Mesothelial cell of epicardium (in vitro differentiated cells): ENCODE data around the gene L1CAM. TPM values are rescaled to one million over a fixed set of nuclear protein-coding genes. Genes with fewer than 3 reads are reported as not detected.
A peak's percentile ranks its signal among the peaks of the same experiment; 100 is the strongest.

ENCODE experiments used
- DNase-seq, 2 experiments: peaks; one replicate each; pipeline ENCODE4 v3.0.0; 2021; ENCODE audit warnings: low spot score in 2 of 2; ENCODE audit not compliant: unreplicated experiment in 2 of 2
- H3K27ac Mint-ChIP-seq: 2 replicates; pipeline ENCODE4 v1.8.0; 2021; ENCODE audit warnings: mixed read lengths
- H3K27me3 Mint-ChIP-seq: 2 replicates; pipeline ENCODE4 v1.8.0; 2021; ENCODE audit warnings: low read depth, mixed read lengths
- H3K36me3 Mint-ChIP-seq: 2 replicates; pipeline ENCODE4 v1.8.0; 2021; ENCODE audit warnings: mixed read lengths
- H3K4me1 Mint-ChIP-seq: 2 replicates; pipeline ENCODE4 v1.8.0; 2021; ENCODE audit warnings: mixed read lengths
- H3K4me3 Mint-ChIP-seq: 2 replicates; pipeline ENCODE4 v1.8.0; 2021; ENCODE audit warnings: mild to moderate bottlenecking, moderate library complexity, mixed read lengths
- H3K9me3 Mint-ChIP-seq: 2 replicates; pipeline ENCODE4 v1.8.0; 2021; ENCODE audit warnings: mixed read lengths
- CTCF ChIP-seq: fragments of 200-600 bp; sonication (generic); IDR thresholded peaks from one replicate; pipeline ENCODE4 v1.5.0; 2021; ENCODE audit warnings: antibody characterized with exemption; ENCODE audit not compliant: unreplicated experiment
- total RNA-seq: library from RNA; stranded (reverse); gene quantifications from 3 replicates; pipeline ENCODE4 v1.2.1, GENCODE V29; 2021

L1CAM gene
- total RNA-seq, 1 donor from 2014 or later = 2.1 TPM

- no peaks in the 10 kb centered on the region for H3K27me3 Mint-ChIP-seq
- no peak within 1 kb of the TSS for H3K27ac Mint-ChIP-seq
- H3K4me1 Mint-ChIP-seq = peaks cover 25% of the 10 kb centered on the region
- no peak for TF ChIP-seq CTCF
- no peak within 1 kb of the TSS for H3K4me3 Mint-ChIP-seq
- H3K36me3 Mint-ChIP-seq = no peaks in the 10 kb centered on the region
- no peak for DNase-seq
- H3K9me3 Mint-ChIP-seq = peaks cover 9% of the 10 kb centered on the region
These were observed 18.3 kb upstream of the L1CAM start, which contains the start of gene AVPR2 for GRCh38 chrX:153903991-153904957. Gene AVPR2 (plus strand): TSS chrX:153904673. CDS start chrX:153905146, 473 bp downstream.

GRCh38 chrX:153903238-153903980, 17.4 kb upstream of the L1CAM start:
- DNase-seq = no peak
- Mint-ChIP-seq H3K36me3 (no peaks in the 10 kb centered on the region), H3K4me3 (no peak overlapping the region), H3K4me1 (peaks cover 25% of the 10 kb centered on the region), H3K27ac (no peak overlapping the region), H3K27me3 (no peaks in the 10 kb centered on the region), H3K9me3 (peaks cover 16% of the 10 kb centered on the region)
- TF ChIP-seq CTCF = no peak

- no peak for DNase-seq
- no peak overlapping the region for H3K27ac Mint-ChIP-seq
- no peak for TF ChIP-seq CTCF
These were observed 16.4 kb upstream of the L1CAM start for GRCh38 chrX:153902385-153902784.

GRCh38 chrX:153901753-153902140, 15.8 kb upstream of the L1CAM start:
- peaks cover 22% of the 10 kb centered on the region for H3K9me3 Mint-ChIP-seq
- H3K27me3 Mint-ChIP-seq = no peaks in the 10 kb centered on the region

More at GRCh38 chrX:153902385-153902784, 16.4 kb upstream of the L1CAM start:
- H3K27me3 Mint-ChIP-seq = no peaks in the 10 kb centered on the region
- H3K36me3 Mint-ChIP-seq = no peaks in the 10 kb centered on the region
- H3K4me3 Mint-ChIP-seq = no peak overlapping the region
- peaks cover 25% of the 10 kb centered on the region for H3K4me1 Mint-ChIP-seq
- H3K9me3 Mint-ChIP-seq = peaks cover 22% of the 10 kb centered on the region

More at GRCh38 chrX:153901753-153902140, 15.8 kb upstream of the L1CAM start:
- no peaks in the 10 kb centered on the region for H3K36me3 Mint-ChIP-seq
- DNase-seq = no peak
- peaks cover 25% of the 10 kb centered on the region for H3K4me1 Mint-ChIP-seq
- H3K27ac Mint-ChIP-seq = peak overlapping the region; percentile 56
- peak overlapping the region; percentile 15 for H3K4me3 Mint-ChIP-seq
- TF ChIP-seq CTCF = no peak
